OCI-LY3 (cell line): Measurements from ENCODE around the gene GFRA4.

ENCODE experiments used
- H2AFZ ChIP-seq: fragments of 200-600, 300-600 bp; shearing (Covaris generic); 2 replicates; pipeline ENCODE4 v1.6.0; 2014; ENCODE audit warnings: antibody characterized with exemption, low read depth, low read length
- H3K27ac ChIP-seq: fragments of 200-600, 300-600 bp; sonication (generic); 2 replicates; pipeline ENCODE4 v1.5.1; 2014; ENCODE audit warnings: mild to moderate bottlenecking, low read length, moderate library complexity, mixed read lengths
- H3K27me3 ChIP-seq: fragments of 200-600, 300-600 bp; sonication (generic); 2 replicates; pipeline ENCODE4 v1.6.1; 2014; ENCODE audit warnings: low read depth, low read length, mixed read lengths
- H3K36me3 ChIP-seq: fragments of 200-600, 300-600 bp; sonication (generic); replicated peaks from 2 replicates; pipeline ENCODE3; 2014; ENCODE audit warnings: low read depth, low read length, mixed read lengths
- H3K4me1 ChIP-seq: fragments of 300-600, 200-600 bp; sonication (generic); 2 replicates; pipeline ENCODE4 v1.6.1; 2014; ENCODE audit warnings: low read length, mixed read lengths
- H3K4me2 ChIP-seq: fragments of 200-600, 300-600 bp; sonication (generic); 2 replicates; pipeline ENCODE4 v1.6.1; 2014; ENCODE audit warnings: low read length, mixed read lengths
- H3K4me3 ChIP-seq: fragments of 300-600, 200-600 bp; sonication (generic); 2 replicates; pipeline ENCODE4 v1.5.1; 2014; ENCODE audit warnings: antibody characterized with exemption, mild to moderate bottlenecking, low read length, moderate library complexity
- H3K79me2 ChIP-seq: fragments of 300-600, 200-600 bp; shearing (Covaris generic); 2 replicates; pipeline ENCODE4 v1.6.1; 2014; ENCODE audit warnings: mild to moderate bottlenecking, low read length, mixed read lengths
- H3K9ac ChIP-seq: fragments of 300-600, 200-600 bp; shearing (Covaris generic); 2 replicates; pipeline ENCODE4 v1.6.0; 2014; ENCODE audit warnings: mild to moderate bottlenecking, low read length, moderate library complexity
- H3K9me3 ChIP-seq: fragments of 200-600, 300-600 bp; shearing (Covaris generic); 2 replicates; pipeline ENCODE4 v1.6.1; 2014; ENCODE audit warnings: low read length, mixed read lengths; ENCODE audit not compliant: insufficient read depth
- H4K20me1 ChIP-seq: fragments of 200-600, 300-600 bp; sonication (generic); 2 replicates; pipeline ENCODE4 v1.6.1; 2016; ENCODE audit warnings: low read length, mixed read lengths; ENCODE audit not compliant: insufficient read depth
- EZH2phosphoT487 ChIP-seq: fragments of 200-600 bp; shearing (Covaris generic); IDR thresholded peaks from 2 replicates; pipeline ENCODE4 v1.6.1; 2018; ENCODE audit warnings: antibody characterized with exemption, mixed run types, low read depth
- TF ChIP-seq, protein P1 (sequence below): fragments of 200-600, 300-600 bp; sonication (generic); IDR thresholded peaks from 2 replicates; pipeline ENCODE4 v1.5.1; 2014; ENCODE audit warnings: antibody characterized with exemption, low read length, low read depth

The GFRA4 gene

DNA sequence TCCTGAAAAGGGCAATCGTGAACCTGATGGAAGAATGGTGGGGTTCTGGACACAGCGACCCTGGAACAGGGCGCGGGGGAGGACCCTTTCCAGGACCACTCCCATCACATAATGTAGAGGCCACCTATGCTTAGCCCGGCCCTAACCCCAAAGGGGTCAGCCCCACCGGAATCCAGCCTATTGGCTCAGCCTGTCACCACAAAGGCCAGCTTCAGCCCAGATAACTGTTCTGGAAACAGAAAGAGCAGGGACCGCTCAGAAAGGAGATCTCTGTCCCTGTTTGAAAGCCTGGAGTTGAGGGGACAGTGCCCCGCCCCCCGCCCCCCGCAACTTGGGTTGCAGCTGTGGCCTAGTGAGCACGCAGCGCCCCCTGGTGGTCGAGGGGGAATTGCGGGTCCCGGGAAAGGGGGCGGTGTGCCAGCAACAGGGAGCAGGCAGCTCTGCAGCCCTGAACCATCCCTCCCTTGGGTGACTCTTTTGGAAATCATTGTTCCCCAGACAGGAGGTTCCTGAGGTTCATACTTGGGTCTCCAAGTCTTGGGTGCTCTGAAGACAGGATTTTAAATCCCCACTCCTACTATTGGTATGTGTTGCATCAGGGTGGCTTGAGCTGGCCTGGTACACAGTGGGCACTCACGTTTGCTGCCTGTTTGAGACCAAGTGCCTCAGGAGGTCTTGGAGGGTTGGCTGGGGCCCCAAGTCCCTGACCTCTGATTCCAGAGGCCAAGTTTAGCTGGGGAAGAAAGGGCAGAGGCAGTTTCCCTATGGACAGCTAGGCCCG is 47.7 kb upstream of the GFRA4 start:
- peak overlapping the region; percentile 28 for H3K4me2 ChIP-seq
- H3K4me3 ChIP-seq: no peak overlapping the region; the same call in 1 of the 2 replicates
- peaks cover 6% of the 10 kb centered on the region; the same call in 1 of the 2 replicates for H3K4me1 ChIP-seq
- H3K36me3 ChIP-seq: no peaks in the 10 kb centered on the region
- no peak overlapping the region for H3K9ac ChIP-seq
- H4K20me1 ChIP-seq: no peaks in the 10 kb centered on the region
- H3K79me2 ChIP-seq: no peaks in the 10 kb centered on the region
- no peak overlapping the region for H3K27ac ChIP-seq
- peak overlapping the region; percentile 20; the same call in 1 of the 2 replicates for H2AFZ ChIP-seq
- no peaks in the 10 kb centered on the region for H3K9me3 ChIP-seq
- TF ChIP-seq, protein P1, sequence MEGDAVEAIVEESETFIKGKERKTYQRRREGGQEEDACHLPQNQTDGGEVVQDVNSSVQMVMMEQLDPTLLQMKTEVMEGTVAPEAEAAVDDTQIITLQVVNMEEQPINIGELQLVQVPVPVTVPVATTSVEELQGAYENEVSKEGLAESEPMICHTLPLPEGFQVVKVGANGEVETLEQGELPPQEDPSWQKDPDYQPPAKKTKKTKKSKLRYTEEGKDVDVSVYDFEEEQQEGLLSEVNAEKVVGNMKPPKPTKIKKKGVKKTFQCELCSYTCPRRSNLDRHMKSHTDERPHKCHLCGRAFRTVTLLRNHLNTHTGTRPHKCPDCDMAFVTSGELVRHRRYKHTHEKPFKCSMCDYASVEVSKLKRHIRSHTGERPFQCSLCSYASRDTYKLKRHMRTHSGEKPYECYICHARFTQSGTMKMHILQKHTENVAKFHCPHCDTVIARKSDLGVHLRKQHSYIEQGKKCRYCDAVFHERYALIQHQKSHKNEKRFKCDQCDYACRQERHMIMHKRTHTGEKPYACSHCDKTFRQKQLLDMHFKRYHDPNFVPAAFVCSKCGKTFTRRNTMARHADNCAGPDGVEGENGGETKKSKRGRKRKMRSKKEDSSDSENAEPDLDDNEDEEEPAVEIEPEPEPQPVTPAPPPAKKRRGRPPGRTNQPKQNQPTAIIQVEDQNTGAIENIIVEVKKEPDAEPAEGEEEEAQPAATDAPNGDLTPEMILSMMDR: peak; percentile 99
- no peak for TF ChIP-seq EZH2phosphoT487
- H3K27me3 ChIP-seq: 0 out of 2 replicates have a peak, but pooled peaks cover 9% of the 10 kb centered on the region

DNA sequence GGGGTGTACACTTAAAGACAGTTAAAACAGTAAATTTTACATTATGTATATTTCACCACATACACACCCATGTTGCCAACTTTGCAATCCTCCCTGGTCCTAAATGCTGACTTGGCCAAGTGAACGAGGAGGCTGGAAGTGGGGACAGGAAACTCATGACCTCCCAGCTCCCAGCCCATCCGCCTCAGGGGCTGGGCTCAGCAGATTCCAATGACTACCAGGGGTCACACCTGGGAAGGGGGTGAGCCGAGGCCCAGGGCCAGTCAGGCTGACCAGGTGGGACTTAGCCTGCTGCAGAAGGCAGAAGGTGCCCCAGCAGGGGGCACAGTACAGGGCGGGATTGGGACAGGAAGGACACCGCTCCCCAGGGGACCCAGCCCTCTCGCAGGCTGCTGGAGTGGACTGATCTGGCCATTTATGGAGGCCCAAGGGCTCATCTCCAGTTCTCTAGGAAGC is 46.8 kb upstream of the GFRA4 start:
- H4K20me1 ChIP-seq: no peaks in the 10 kb centered on the region
- H3K79me2 ChIP-seq: no peaks in the 10 kb centered on the region
- H3K9ac ChIP-seq: no peak overlapping the region
- H3K9me3 ChIP-seq: no peaks in the 10 kb centered on the region
- no peak overlapping the region for H2AFZ ChIP-seq
- no peak overlapping the region for H3K4me3 ChIP-seq
- no peaks in the 10 kb centered on the region for H3K36me3 ChIP-seq
- no peak overlapping the region for H3K27ac ChIP-seq
- peaks cover 6% of the 10 kb centered on the region; the same call in 1 of the 2 replicates for H3K4me1 ChIP-seq
- TF ChIP-seq EZH2phosphoT487: no peak
- TF ChIP-seq, protein P1: peak; percentile 17
- H3K27me3 ChIP-seq: 0 out of 2 replicates have a peak, but pooled peaks cover 9% of the 10 kb centered on the region
- H3K4me2 ChIP-seq: no peak overlapping the region

DNA sequence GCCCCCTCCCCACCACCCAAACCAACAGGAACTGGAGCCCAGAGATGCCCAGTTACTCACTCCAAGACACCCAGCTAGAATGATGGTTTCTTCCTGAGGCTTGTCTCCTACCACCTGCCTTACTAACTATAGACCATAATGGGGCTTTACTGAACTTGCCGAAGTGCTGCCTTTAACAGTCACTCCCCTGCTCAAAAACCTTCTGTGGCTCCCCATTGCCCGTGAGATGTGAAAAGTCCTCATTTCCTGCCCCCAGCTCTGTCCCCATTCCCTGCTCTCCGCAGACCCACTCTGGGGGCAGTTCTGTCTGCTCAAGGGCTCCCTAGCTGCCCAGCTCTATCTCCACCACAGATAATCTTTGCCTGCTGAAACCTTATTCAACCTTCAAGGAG is 44.3 kb upstream of the GFRA4 start:
- Histone ChIP-seq H3K4me1 (no peaks in the 10 kb centered on the region), H3K4me2 (no peak overlapping the region), H3K79me2 (no peaks in the 10 kb centered on the region), H2AFZ (no peak overlapping the region), H3K36me3 (no peaks in the 10 kb centered on the region), H4K20me1 (no peaks in the 10 kb centered on the region), H3K9ac (no peak overlapping the region), H3K4me3 (no peak overlapping the region), H3K9me3 (no peaks in the 10 kb centered on the region), H3K27me3 (peaks cover 12% of the 10 kb centered on the region; the same call in 1 of the 2 replicates), H3K27ac (no peak overlapping the region)
- TF ChIP-seq EZH2phosphoT487: no peak
- TF ChIP-seq, protein P1: no peak

DNA sequence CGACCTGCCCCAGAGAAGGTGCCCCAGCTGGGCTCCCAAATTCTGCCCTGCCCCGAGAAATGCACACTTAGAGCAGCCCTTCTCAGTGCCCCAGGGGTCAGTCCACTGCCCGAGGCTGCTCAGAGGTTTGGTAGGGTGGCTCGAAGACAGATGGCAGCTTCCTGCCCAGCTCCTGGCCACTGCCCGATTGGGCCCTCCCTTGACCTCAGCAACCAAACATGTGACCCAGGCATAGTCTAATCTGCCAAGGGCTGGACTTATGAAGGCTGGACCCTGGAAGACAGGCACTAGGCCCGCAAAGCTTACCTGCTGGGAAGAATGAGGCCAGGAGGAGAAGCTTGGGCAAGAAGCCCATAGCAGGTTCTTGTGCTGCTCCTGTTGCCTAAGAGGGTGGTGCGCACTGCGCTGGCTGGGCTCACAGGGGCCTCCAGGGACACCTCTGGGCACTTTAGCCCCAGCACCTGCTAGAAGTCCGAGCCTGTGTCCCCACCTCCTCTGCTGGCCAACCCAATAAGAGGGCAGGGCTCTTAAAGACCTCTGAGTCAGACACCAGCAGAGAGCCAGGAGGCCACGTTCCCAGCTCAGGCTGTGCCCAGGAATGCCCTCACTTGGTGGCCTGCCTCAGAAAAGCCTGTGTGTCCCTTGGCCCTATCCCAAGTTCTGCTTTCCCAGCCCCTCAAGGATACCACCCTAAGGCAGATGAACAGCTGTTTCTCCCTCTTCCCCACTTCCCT is 43.7 kb upstream of the GFRA4 start:
- TF ChIP-seq, protein P1: no peak
- no peak for TF ChIP-seq EZH2phosphoT487
- Histone ChIP-seq H4K20me1 (no peaks in the 10 kb centered on the region), H3K4me1 (no peaks in the 10 kb centered on the region), H2AFZ (no peak overlapping the region), H3K9me3 (no peaks in the 10 kb centered on the region), H3K79me2 (no peaks in the 10 kb centered on the region), H3K4me3 (no peak overlapping the region), H3K27ac (no peak overlapping the region), H3K27me3 (peaks cover 12% of the 10 kb centered on the region; the same call in 1 of the 2 replicates), H3K4me2 (no peak overlapping the region), H3K36me3 (no peaks in the 10 kb centered on the region), H3K9ac (no peak overlapping the region)
